NCI-H524 treated with DMSO at 0.1 percent for 48 hours (cell line): Measurements from ENCODE around the gene SPCS3.
A peak's percentile ranks its signal among the peaks of the same experiment; 100 is the strongest.
"Not testable (repeated sequence)": the region's sequence is repeated elsewhere in the genome, so short reads cannot be mapped to it uniquely, and the experiment has no call there.

Source experiments
- DNase-seq: peaks from one replicate; lab custom pipeline; 2025; lab: John Stamatoyannopoulos, UW

The SPCS3 gene

DNA sequence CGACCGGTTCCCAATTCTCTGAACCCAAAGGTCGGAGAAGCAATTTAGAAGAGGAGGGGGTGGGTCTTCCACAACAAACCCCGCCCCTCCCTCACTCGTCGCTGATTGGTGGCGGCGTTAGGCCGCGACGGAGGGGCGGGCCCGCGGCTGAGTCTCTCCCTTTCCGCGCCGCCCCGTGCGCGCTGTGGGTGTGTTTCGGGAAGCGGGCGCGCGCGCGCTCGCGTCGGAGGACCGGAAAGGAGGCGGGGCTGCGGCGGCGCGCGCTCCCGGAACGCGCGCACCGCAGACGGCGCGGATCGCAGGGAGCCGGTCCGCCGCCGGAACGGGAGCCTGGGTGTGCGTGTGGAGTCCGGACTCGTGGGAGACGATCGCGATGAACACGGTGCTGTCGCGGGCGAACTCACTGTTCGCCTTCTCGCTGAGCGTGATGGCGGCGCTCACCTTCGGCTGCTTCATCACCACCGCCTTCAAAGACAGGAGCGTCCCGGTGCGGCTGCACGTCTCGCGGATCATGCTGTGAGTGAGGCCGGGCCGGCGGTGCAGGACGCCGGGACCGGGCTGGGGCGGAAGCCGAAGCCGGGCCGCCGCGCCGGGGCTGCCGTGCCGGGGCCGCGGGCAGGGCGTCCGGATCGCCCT lies at the start of gene SPCS3:
Gene SPCS3, plus strand, starts transcription at position 263 of the 636 bp plus-strand sequence. Its CDS starts 111 bp downstream, at position 374.
- peak; percentile 39 for DNase-seq

DNA sequence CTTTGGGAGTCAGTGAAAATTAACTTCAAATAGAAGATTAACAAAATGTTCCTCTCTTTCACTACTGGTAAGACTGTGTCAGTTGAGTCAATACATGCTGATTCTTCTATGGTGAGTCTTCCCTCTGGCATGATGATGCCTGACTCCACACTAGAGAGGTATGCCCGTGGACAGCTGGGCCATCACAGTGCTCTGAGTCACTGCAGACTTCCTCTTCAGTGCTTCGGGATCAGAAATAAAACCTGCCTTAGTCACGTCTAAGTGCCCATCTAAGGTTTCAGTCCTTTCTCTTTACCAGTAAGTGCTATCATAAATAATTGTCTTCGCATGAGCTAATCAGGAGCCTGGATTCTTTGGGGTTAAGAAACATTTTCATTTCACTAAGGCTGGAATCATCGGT lies 49.1 kb upstream of the SPCS3 start:
- peak; percentile 65 for DNase-seq

DNA sequence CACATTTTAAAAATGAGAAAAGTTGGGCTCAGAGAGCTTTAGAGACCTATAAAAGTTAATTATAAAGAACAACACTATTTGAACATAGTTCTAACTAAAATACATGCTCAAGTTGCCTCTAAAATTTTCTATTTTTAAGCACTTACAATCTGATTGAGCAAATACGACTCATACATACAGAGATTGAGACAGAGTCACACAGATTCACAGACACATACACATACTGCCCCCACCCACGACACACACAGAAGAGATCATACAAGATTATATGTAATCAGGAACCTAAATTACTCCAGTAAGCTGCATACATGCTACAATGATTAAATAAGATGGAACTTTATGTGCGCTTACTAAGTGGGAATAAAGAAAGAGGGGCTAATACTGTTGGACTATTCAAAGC lies 48.0 kb upstream of the SPCS3 start:
- DNase-seq: no peak

DNA sequence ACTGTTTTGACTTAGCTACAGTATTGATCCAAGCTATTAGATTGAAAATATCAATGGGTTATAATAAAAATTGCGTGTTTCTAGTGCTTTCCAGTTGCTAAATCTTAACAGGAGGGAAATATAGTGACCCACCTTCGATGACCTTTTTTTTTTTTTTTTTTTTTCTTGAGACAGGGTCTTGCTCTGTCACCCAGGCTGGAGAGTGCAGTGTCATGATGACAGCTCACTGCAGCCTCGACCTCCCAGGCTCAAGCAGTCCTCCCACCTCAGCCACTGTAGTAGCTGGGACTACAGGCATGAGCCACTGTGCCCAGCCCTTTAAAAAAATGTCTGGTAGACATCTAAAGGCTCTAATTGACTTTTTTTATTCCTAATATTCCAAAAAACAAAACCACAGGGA lies 47.0 kb upstream of the SPCS3 start:
- DNase-seq: no peak

DNA sequence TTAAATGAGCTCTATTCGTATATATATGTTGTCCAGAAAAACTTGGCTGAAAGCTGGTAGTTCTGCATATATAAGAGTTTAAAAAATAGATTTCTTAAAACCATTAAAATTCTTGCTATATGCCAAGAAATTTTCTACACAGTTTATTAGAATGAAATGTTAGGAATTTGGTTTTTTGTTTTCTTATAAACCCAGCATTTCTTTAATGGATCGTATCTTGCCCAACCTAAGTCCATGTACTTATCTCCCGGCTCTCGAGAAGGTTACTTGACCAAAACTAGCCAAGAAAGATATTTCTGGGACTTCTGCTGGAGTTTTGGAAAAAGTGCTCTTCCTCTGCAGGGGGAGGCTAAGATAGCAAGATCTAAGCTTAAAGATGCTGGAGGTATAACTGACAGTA lies 46.0 kb upstream of the SPCS3 start:
- DNase-seq: no peak

DNA sequence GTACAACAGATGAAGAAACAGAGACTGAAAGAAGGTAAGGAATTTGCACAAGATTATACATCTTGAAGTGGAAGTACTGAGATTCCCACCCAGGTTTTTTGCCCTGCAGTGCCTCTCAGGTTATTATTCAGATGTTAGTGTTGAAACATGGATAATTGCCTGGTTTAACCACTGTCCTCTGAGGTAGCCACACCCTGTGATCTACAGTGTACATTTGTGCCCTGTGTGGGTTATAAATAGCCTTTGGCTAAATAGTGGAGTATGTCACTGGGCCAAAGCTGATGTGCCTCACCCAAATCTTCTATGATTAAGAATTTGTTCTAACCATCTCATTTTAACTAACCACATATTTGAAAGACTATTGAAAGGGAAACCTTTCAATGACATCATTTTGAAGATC lies 45.3 kb upstream of the SPCS3 start:
- DNase-seq: no peak

DNA sequence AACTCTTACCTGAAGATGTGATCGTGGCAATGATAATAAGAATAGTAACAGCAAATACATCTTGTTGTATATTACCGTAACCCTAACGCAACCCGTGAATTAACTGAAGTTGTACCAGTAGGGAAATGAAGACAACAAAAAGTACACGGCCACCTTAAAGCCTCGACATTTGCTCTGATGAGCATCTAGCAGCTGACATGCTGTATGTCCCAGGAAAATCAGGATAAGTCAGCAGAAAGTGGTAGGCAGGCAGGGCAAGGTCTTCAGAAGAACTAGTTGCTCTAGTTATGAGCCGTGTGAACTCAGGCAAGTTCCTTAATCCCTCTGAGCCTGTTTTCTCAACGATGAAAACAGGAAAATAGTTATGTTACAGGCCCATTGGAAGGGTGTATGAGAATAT lies 43.1 kb upstream of the SPCS3 start:
- DNase-seq: no peak

DNA sequence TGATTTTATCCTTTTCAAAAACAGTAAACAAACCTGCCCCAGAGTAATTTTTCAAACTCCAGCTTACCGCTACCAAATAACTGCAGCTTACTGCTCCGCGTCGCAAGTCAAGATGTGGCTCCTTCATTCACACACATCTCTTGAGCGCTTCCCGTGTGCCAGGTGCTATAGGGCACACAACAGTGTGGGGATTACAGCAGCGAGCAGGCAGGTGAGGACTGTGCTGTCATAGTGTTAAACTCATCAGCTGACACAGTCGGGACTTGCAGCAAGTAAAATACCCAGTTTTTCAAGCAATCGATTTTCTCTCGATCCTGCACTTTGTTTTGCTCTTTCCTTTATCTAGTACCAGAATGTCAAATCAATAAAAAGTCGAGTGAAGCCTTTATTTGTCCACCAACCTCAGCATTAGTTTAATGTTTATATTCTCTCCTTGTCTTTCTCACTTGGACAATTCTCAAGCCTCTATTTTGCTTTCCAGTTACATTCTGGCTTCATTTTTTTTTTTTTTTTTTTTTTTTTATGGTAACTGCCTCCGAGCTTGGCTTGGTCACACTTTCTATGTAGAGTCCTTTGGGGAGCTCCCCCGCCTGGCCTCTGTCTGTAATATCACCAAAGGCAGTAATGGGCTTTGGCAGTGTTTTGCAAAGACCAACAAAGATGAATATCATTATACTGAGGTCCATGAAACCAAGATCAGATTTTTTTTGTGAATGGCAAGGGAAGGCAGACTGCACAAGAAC lies 42.4 kb upstream of the SPCS3 start:
- peak; percentile 2 for DNase-seq

DNA sequence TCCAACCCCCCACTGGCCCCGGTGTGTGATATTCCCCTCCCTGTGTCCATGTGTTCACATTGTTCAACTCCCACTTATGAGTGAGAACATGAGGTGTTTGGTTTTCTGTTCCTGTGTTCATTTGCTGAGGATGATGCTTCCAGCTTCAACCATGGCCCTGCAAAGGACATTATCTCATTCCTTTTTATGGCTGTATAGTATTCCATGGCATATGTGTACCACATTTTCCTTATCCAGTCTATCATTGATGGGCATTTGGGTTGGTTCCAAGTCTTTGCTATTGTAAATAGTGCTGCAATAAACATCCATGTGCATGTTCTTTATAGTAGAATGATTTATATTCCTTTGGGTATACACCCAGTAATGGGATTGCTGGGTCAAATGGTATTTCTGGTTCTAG lies 40.2 kb upstream of the SPCS3 start:
- not testable (repeated sequence) for DNase-seq

DNA sequence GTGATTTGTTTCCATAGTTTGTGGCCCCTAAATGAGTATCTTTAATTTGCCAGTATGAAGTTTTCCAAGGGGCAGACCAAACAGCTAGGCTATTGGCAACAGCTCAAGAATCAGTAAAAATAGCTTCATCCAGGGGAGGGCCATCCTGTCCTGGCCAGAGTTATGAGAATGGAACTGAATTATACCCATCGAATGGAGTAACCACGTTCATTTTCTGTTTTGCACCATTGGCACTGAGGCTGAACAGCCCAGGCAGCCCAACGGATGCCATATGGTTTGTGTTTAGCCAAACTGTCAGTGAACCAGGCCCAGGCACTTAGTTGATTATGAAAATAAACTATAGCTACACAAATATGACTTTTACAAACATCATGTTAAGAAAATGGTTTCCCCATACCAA lies 33.0 kb upstream of the SPCS3 start:
- DNase-seq: no peak

DNA sequence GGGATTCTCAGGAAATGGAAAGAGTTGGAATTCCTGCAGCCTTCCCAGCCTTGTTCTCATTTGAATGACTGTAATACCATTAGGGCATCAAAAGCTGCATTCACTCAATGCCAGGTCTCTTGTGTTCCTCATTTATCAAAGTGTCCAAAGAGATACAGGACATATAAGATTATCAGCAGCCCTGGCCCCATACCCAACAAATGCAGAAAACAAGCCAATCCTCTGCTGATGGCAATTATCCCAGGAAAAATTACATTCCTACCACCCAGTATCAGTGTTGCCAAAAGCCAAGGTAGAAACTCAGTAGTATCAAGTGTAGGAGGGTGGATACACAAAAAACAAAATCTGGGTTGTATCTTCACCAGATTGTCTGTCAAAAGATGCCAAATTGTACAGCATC lies 32.2 kb upstream of the SPCS3 start:
- DNase-seq: no peak

DNA sequence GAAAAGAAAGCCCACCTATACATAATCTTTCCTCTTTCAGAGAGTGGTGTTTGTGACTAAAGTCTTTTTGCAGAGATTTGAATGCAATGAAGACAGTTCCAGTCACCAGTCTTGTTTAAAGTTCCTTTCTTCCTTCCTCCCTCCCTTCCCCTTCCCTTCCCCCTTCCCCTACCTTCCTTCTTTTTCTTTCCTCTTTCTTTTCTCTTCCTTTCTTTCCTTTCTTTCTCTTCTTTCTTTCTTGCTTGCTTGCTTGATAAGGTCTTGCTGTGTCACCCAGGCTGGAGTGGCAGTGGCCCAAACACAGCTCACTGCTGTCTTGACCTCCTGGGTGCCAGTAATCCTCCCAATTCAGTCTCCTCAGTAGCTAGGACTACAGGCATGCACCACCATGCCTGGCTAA lies 31.7 kb upstream of the SPCS3 start:
- no peak for DNase-seq

DNA sequence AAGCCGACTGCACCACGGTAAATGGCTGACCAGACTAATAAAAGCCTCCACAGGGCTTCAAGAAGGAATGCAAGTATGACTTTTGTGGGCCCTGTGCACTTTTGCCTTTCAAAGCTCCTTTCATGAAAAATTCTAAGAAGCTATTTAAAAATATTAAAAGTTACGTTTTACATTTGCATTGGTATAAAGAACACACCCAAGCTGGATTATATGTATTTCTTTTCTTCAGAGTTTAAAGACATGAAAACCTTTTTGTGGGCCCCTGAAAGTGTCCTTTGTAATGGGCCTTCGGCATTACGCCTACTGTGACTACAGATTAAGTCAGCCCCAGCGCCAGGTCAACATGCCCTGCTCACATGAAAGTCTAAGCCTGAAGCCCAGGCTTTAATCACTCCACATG lies 30.2 kb upstream of the SPCS3 start:
- DNase-seq: no peak

DNA sequence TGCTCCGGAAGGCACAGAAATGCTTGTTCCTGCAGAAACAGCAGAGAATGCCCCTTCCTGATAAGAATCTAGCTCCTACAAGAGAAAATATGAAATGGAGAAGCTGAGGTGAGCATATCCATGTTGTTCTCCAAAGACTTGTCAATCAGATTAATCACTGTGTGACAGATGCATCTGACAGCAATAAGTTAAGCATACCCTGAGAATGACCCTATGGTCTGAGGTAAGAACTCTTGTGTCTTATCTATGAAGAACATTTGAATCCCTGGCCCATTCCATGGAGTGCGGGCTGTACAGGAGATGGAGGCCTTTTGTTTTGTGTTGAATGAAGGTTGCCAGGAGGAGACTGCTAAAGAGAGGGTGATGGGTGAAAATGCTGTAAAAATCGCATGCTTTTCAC lies 29.2 kb upstream of the SPCS3 start:
- no peak for DNase-seq

DNA sequence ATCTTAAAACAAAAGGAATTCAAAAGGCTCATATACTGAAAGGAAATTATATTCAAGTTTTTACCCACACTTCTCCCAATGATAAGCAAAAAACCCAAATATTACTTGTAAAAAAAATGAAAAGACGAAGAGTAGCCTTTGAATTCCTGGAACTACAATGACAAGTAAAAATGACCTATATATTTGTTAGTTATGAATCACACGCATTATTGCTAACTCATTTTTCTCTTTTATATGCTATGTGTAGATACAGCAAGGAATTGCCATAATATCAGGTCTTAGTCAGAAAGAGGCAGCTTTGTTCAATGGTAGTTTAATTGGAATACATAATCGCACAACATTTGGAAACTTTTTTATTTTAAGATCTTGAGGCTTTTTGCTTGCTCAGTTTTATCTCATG lies 28.0 kb upstream of the SPCS3 start:
- no peak for DNase-seq

DNA sequence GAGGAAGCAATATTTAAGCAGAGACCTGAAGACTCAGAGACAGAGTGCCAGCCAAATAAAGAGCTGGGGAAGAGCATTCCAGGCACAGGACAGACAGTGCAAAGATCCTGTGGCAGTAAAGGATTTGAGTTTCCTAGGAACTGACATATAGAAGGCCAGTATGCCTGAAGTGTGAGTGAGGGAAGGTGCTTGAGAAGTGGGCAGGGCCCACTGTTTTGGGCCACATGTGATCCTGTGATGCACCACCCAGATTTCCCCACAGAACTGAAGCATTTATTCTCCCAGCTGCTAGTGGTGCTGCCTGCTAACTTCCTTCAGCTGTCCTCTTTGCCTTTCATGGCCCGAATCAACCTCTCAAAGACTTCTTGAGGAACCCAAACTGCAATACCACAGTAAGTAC lies 26.8 kb upstream of the SPCS3 start:
- DNase-seq: no peak

DNA sequence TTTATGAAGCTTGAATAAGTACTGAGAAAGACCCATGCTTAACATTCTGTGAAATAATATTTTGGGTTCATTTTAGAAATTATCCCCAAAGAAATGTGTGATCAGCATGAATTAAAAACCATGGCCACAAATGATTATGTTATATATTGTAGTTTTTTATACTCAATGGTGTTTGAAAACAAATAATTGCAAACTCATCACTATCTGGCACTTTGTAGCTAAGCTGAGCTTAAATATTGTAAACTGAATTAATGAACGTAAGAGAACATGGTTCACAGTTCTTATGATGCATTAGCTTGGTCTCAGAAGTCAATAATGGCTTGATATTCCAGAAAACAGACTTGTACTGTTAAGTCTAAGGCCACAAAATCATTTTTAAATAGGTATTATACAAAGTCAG lies 26.1 kb upstream of the SPCS3 start:
- no peak for DNase-seq

DNA sequence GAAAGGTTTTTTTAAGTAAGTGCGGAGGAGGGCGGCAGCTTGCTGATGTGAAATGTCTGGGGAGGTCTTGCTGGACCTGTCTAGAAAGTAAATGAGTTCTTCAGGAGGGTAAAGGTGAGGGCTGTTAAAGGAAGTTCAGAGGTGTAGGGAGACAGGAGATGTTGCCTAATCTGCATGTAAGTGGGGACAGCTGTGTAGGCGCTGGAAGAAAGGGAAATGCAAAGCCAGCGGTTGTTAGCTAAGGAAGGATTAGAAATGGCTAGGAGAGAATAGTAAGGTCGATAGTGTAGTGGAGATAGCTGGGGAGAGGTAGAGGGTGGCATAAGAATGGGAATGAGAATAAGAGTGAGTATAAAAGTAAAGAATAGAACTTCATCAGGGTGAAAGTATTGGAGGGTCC lies 23.9 kb upstream of the SPCS3 start:
- DNase-seq: not testable (repeated sequence)

DNA sequence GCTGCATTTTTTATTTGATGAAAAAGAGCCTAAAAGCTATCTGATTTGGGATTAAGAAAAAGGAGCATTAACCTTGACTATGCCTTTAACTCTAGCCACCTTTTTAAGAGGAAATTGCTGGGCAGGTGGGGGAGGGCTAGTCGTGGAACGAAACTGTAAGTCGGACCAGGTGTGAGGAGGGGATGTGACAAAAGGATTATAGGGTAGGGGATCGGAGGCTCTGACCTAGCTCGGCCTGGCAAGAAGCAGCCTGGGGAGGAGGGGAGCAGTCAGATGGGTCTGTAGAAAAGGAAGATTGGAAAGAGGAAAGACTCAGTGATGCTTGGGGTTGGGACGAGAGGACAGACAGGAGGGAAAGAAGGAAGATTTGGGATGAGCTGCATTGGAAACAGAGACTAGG lies 21.1 kb upstream of the SPCS3 start:
- DNase-seq: no peak

DNA sequence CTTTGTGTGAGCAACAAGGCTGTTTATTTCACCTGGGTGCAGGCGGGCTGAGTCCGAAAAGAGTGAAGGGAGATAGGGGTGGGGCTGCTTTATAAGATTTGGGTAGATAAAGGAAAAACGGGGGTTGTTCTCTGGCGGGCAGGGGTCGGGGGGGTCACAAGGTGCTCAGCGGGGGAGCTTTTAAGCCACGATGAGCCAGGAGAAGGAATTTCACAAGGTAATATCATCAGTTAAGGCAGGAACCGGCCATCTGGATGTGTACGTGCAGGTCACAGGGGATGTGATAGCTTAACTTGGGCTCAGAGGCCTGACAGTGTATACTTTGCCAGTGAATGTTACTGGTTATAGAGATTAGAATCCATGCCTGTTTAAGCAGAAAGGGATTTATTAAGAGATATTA lies 19.7 kb upstream of the SPCS3 start:
- no peak for DNase-seq

DNA sequence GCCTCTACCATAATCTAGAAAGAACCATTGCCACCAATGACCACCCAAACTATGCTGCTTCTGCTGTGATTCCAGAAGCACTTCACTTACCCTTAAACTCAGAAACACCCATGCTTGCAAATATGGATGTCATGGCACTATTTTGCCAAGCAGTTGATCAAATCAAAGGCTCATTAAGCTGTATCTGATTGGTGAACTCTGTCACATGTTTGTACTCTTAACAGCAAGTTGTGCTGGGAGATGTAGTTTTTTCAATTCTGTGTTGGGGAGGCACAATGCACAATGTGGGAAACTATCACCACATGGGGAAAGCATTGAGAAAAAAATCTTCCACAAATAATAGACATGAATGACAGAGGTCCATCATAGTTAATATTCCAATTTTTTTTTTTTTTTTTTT lies 19.2 kb upstream of the SPCS3 start:
- no peak for DNase-seq

DNA sequence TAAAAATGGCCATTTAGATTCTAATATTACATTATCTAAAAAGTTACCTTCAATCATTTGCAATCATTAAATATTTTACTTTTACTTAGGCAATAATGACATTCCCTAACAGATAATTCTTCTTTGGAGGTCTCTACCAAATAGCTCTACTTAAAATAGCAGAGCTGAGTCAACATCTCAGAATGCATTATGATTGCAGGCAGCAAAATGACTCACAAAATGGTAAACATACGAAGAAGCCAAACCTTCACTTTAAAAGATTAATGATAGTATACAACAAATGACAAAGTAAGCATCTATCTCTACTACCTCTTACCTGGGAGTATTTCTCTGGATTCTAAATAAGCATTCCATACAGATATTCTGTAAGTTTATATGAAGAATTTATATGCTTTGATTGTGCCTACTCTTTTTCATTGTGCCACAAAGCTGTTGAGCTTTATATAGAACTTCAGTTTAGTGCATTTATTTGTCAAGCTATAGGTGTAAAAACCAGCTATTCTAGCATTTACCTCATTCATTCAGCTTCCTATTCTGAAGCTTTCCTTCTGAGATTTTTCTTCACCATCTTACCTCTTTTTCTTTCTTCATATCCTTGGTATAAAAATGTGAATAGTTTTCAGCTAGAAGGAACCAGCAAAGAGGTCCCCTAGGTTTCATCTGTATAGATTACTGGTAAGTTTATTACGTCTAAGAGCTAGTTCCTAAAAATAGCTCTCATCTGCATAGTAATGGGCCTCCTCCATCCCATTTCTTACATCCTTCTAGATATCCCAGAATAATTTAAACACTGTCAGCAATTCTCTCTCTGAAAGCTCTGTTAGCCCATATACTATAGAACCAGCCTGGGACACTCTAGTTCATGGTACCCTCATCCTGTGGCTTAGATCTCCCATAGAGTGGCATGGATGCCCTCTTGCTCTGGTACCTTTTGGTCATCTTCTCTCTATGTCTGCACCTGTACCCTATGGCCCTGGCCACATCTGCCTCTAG lies 17.2 kb upstream of the SPCS3 start:
- no peak for DNase-seq

DNA sequence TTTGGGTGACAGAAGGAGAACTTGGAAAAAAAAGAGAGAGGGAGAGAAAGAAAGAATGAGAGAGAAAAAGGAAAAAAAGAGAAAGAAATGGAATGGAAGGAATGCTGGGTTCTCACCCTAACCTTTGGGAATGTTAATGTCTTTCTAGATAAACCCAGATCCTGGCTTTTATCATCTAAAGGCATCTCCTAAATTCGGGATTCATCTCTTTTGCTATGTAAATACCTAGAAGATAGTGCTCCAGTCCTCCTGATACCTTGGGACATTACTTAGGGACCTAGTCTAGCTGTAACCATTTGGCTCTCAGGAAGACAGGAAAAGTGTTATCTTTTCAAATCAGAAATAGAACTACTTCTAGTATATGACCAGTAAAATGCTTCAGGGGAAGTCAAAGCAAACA lies 15.8 kb upstream of the SPCS3 start:
- no peak for DNase-seq
